ENCODE results near the gene GALNT16.
A peak's percentile ranks its signal among the peaks of the same experiment; 100 is the strongest.

Gene GALNT16

DNA sequence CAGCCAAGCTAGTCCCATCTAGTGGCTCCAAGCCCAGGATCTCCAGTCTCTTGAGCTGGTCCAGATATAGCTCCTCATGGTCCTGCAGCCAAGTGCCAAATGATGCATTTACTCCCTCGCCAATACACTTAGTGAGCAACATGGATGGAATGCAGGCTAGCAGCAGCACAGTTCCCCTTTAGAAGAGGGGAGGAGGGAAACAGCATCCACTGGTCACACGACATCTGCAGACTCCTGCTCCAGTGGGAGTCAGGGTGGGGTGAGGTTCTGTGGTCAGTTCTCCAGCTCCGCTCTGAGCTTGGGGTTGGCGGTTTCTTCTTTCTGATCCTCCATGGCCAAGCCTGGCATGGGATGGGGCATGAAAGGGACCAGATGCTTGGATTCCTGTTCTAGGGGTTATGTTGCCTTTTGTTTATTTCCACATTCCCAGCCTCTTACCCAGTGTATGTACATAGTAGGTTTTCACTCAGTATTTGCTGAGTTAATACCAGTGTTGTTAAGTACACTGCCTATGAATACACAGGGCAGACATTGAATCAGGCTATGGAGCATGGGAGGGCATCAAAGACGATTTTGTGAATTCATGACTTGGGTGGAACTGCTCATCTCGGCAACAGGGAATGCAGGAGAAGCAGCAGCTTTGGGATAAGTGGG is 57.3 kb downstream of the GALNT16 start:
- peak; percentile 89 to 90 for DNase-seq (ENCODE audit: low read depth in 2 of 2)

DNA sequence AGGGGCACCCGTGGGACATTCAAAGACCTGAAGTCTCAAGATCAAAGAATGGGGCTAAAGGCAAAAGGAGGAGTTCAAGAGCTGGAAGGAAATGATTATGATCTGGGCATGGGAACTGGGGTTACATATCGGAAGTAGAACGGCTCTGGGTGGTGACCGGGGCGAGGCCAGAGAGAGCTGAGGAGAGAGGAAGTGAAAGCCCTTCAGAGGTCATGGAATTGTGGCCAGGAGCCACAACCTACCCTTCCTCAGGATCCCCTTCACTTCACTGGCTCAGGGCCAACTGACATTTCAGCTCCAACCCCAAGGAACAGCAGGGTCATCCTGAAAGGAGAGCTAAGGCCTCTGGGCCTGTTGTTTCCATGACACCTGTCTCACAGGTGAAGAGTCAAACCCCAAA is 57.8 kb downstream of the GALNT16 start:
- no peak for DNase-seq (ENCODE audit: low read depth in 2 of 2)

DNA sequence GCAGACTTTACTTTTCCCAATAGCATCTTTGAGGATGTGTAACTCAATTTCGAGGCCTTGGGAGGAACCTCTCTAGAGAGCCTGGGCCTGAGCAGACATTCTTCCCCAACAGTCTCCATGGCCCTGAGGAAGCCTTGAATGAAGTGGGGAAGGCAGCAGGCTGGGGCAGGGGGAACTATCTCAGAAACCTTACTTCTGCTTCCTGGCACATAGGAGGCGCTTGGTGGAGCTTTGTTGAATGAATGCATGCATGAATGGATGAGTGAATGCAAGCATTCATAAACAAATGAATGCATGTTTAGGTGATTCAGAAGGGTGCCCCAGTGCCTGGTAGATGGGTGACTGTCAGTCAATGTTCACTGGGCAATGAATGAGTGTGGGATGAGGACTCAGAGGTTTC is 58.3 kb downstream of the GALNT16 start:
- no peak for DNase-seq (ENCODE audit: low read depth in 2 of 2)

GRCh38 chr14:69318901-69319475 is 59.0 kb downstream of the GALNT16 start:
- DNase-seq (ENCODE audit: low read depth in 2 of 2) = no peak

DNA sequence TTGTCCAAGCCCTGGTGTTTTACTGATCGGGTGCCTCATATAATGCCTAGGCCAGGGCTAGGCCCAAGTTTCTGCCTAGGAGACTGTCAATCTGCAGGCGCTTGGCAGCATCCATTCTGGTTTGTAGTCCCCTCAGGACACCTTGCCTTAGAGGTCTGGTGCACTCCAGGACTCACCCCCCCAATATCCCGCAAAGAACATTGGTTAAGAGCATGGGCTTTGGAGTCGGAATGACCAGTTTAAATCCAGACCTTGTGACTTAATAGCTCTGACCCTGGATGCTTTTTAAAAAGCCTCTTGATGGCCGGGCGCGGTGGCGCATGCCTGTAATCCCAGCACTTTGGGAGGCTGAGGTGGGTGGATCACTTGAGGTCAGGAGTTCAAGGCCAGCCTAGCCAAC is 60.0 kb downstream of the GALNT16 start:
- no peak for DNase-seq (ENCODE audit: low read depth in 2 of 2)

DNA sequence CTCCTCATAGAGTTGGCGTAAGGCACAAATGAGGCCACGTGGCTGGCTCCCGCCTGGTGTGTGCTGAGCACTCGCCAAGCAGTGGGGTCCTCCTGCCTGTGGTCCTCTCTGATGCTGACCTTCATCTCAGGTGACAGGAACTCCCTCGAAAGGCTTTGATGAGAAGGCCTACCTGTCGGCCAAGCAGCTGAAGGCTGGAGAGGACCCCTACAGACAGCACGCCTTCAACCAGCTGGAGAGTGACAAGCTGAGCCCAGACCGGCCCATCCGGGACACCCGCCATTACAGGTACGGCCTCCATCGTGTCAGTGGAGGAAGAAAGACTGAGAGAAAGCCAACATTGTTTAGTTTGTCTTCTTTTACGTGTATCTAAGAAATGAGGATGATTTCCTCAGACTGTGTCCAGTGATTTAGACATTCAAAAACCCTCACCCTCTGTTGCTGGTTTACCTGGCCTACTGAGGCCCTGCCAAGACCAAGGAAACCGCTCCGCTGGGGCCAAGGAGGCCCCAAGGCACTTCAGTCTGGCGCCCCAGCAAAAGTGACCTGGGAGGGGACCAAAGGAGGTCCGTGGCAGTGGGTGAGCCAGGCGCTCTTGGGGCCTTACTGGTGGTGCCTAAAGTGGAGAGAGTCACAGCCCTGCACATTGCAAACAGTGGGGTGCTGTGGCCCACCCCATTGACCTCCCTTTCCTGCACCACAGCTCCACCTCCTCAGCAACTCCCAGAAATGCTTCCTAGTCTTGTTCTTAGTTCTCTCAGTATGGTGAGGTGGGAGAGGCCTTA is 60.8 kb downstream of the GALNT16 start:
- DNase-seq (ENCODE audit: low read depth in 2 of 2) = no peak

DNA sequence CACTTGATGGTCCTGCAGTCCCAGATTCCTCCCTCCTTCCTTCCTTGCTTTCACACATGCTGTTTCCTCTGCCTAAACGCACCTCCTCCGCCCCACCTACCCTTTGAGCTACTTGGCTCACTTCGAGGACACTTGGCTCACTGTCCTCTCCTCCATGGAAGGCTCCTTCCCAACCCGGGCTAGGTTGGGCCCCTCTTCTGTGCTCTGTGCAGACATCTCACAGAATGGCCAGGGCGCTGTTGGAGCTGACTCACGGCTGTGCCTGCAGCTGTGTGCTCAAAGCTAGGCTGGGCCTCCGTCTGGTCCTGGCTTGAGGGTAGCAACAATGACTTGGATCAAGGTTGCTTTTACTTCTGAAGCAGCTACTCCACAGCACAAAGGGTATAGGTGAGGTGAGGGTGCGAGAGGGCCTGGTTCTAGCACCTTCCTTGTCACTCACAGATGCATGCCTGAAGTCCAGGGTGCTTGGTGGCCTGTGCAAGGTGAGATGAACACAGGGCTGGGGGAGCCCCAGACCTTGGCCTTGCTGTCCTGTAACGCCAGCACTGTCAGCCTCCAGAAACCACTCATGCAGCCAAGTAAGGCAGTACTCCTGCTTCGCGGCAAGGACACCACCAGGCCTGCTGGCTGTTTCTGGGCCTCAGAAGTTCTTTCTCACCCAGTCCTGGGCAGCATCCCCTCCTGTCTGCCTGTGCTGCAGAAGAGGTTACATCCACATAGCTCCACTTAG is 61.8 kb downstream of the GALNT16 start:
- no peak for DNase-seq (ENCODE audit: low read depth in 2 of 2)

- DNase-seq (ENCODE audit: low read depth in 2 of 2) = no peak
These were observed 63.5 kb downstream of the GALNT16 start for GRCh38 chr14:69323266-69323998.

DNA sequence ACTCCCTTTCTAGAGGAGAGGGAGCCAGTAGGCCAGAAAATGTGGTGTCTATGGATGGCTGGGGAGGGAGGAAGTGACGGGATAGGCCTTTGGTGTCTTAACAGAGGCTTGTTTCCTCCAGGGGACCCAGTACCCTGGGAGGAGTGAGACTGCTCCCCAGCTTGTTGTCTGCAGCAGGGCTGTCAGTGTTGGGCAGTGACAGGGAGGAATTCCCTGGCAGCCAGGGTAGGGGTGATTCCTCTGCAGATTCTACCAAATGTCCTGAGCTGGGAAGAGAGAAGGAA is 64.0 kb downstream of the GALNT16 start:
- no peak for DNase-seq (ENCODE audit: low read depth in 2 of 2)

DNA sequence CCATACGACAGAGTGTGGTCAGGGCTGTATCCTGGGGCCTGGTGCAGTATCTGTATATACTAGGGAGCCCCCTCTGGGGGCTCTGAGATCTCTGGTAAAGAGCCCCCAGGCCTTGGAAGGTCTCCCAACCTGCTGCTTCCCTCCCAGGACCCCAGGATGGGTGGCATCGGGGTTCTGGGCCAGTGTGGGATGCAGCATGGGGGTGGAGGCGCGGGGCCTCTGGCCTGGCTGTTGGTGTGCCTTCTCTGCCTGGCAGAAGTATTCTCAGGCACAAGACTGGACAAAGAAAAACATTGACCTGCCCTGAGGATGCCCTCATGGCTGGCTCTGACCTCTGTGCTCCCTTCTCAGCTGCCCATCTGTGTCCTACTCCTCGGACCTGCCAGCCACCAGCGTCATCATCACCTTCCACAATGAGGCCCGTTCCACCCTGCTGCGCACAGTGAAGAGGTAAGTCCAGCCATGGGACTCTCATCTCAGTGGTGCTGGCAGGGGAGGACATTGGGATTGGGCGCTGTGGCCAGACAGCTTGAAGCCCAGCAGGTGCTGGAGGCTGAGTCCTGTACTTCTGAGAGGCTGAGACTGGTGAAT is 64.5 kb downstream of the GALNT16 start:
- DNase-seq (ENCODE audit: low read depth in 2 of 2) = no peak

- DNase-seq (ENCODE audit: low read depth in 2 of 2) = no peak
These were observed 65.1 kb downstream of the GALNT16 start for GRCh38 chr14:69325086-69325485.

DNA sequence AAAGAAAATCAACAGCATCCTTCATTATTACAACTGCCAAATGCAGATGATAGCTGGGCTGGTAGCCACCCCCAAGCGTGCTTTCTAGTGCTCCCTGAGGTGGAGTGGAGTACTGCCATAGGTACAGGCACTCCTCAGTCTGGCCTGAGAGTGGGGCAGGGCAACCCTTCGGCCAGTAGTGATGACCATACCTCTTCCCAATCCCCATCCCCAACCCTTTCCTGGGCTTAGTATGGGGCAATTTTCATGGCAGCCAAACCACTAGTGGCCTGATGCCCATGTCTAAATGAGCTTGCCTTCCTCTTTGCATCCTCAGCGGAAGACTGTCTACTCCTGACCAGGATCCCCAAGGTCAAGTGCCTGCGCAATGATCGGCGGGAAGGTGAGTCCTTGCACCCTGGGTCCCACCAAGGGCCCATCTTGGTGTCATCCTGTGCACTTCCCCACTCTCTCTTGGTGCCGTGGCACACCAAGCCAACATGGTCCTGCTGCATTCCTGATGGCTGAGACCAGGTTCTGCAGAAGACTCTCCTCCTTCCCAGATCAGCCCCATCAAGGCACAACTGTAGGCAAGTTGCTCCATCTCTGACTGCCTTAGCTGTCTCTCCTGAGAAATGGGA is 65.8 kb downstream of the GALNT16 start:
- DNase-seq (ENCODE audit: low read depth in 2 of 2) = no peak

- no peak for DNase-seq (ENCODE audit: low read depth in 2 of 2)
These were observed 66.7 kb downstream of the GALNT16 start for GRCh38 chr14:69326611-69327010.

DNA sequence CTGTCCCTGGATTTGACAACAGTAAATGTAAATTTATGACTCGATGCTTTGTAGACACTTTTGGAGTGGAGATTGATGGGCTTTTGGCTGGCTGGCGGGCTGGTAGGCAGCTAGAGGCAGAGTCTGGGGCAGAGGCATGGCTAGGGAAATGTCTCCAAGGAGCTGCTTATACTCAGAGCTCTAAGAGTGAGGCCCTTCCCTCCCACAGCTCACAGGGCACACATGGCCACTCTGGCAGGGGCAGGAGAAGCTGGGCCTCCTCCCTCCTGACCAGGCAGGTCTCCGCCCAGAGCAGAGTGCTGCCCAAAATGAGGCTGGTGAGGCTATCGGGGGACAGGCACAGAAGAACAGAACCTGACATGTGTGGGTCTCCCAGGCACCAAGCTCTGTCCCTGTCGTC is 67.5 kb downstream of the GALNT16 start:
- DNase-seq (ENCODE audit: low read depth in 2 of 2) = no peak

DNA sequence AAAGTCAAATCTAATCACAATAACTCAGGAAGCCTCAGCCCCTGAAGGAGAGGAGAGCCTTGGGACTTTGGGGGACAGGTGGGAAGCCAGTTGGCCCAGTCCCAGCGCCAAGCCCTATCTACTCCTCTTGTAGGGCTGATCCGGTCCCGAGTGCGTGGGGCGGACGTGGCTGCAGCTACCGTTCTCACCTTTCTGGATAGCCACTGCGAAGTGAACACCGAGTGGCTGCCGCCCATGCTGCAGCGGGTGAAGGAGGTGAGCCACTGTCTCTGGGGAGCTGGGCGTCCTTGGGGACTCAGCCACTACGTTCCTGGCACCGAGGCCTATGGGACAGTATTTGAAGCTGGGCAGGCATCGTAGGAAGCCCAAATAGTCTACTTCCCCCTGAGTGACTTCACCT is 68.4 kb downstream of the GALNT16 start:
- DNase-seq (ENCODE audit: low read depth in 2 of 2) = no peak

DNA sequence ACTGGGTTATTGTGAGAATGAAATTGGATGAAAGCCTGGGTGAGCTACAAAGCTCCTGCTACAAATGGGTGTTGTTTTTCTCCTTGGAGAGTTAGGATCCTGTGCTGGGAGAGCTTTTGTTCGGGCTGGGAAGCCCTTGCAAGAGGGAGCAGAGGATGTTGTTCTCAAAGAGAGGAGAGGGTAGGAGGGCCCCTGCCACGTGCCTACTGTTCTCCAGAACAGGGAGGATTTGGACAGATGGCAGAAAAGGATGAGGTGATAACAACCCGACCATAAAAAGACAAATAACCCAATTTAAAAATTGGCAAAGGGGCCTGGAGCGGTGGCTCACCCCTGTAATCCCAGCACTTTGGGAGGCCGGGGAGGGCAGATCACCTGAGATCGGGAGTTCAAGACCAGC is 68.8 kb downstream of the GALNT16 start:
- no peak for DNase-seq (ENCODE audit: low read depth in 2 of 2)

DNA sequence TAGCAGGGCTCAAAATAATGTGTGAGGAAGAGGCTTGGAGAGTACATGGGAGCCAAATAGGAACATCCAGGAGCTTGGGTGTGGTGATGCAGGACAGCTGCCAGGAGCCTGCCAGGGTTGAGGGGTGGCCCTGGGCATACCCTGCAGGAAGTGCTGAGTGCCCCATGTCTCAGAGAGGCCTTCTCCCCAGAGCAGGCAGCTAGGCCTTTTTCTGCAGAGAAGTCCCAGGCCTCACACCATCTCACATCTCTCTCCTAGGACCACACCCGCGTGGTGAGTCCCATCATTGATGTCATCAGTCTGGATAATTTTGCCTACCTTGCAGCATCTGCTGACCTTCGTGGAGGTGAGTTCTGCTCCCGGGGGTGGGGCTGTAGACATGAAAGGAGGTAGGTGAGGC is 71.2 kb downstream of the GALNT16 start:
- DNase-seq (ENCODE audit: low read depth in 2 of 2) = no peak

- no peak for DNase-seq (ENCODE audit: low read depth in 2 of 2)
These were observed 72.9 kb downstream of the GALNT16 start for GRCh38 chr14:69332782-69333395.

GRCh38 chr14:69333791-69334337 is 73.9 kb downstream of the GALNT16 start:
- DNase-seq (ENCODE audit: low read depth in 2 of 2) = no peak

GRCh38 chr14:69334576-69334975 is 74.6 kb downstream of the GALNT16 start:
- no peak for DNase-seq (ENCODE audit: low read depth in 2 of 2)
